ENCODE measurements around the gene PDXDC1. TPM values are rescaled to one million over a fixed set of nuclear protein-coding genes. Genes with fewer than 3 reads are reported as not detected.
"Not testable (repeated sequence)": the region's sequence is repeated elsewhere in the genome, so short reads cannot be mapped to it uniquely, and the experiment has no call there.

Gene PDXDC1
- total RNA-seq, 1 donor from 2014 or later, result 65.6 TPM

GRCh38 chr16:15154650-15155562 is 180.1 kb downstream of the PDXDC1 start:
- H3K36me3 Mint-ChIP-seq (ENCODE audit: low read depth); H3K27me3 Mint-ChIP-seq (ENCODE audit: low read depth); H3K4me1 Mint-ChIP-seq; H3K9me3 Mint-ChIP-seq: not testable (repeated sequence)
- Mint-ChIP-seq H3K4me3 (peak overlapping the region; percentile 82), H3K27ac (ENCODE audit: unreplicated experiment) (peak overlapping the region; percentile 27)
- peak; percentile 76 for DNase-seq (ENCODE audit: low read depth, low spot score)

GRCh38 chr16:15157644-15158043 is 182.8 kb downstream of the PDXDC1 start:
- DNase-seq (ENCODE audit: low read depth, low spot score); H3K9me3 Mint-ChIP-seq; H3K27ac Mint-ChIP-seq (ENCODE audit: unreplicated experiment); H3K4me1 Mint-ChIP-seq; H3K4me3 Mint-ChIP-seq; H3K36me3 Mint-ChIP-seq (ENCODE audit: low read depth); H3K27me3 Mint-ChIP-seq (ENCODE audit: low read depth): not testable (repeated sequence)

- DNase-seq (ENCODE audit: low read depth, low spot score); H3K27ac Mint-ChIP-seq (ENCODE audit: unreplicated experiment); H3K4me3 Mint-ChIP-seq; H3K36me3 Mint-ChIP-seq (ENCODE audit: low read depth); H3K27me3 Mint-ChIP-seq (ENCODE audit: low read depth); H3K9me3 Mint-ChIP-seq; H3K4me1 Mint-ChIP-seq: not testable (repeated sequence)
Measured at GRCh38 chr16:15159671-15160070, 184.8 kb downstream of the PDXDC1 start.

GRCh38 chr16:15160571-15160970 is 185.7 kb downstream of the PDXDC1 start:
- H3K36me3 Mint-ChIP-seq (ENCODE audit: low read depth); H3K4me3 Mint-ChIP-seq; H3K27me3 Mint-ChIP-seq (ENCODE audit: low read depth); H3K4me1 Mint-ChIP-seq; DNase-seq (ENCODE audit: low read depth, low spot score); H3K9me3 Mint-ChIP-seq; H3K27ac Mint-ChIP-seq (ENCODE audit: unreplicated experiment): not testable (repeated sequence)

GRCh38 chr16:15163055-15163454 is 188.2 kb downstream of the PDXDC1 start:
- not testable (repeated sequence) for H3K4me3 Mint-ChIP-seq; H3K27ac Mint-ChIP-seq (ENCODE audit: unreplicated experiment)

GRCh38 chr16:15166177-15166576 is 191.4 kb downstream of the PDXDC1 start:
- H3K9me3 Mint-ChIP-seq; DNase-seq (ENCODE audit: low read depth, low spot score); H3K27ac Mint-ChIP-seq (ENCODE audit: unreplicated experiment); H3K4me3 Mint-ChIP-seq; H3K36me3 Mint-ChIP-seq (ENCODE audit: low read depth); H3K4me1 Mint-ChIP-seq: not testable (repeated sequence)
- peaks cover 20% of the 10 kb centered on the region for H3K27me3 Mint-ChIP-seq (ENCODE audit: low read depth)

More at GRCh38 chr16:15163055-15163454, 188.2 kb downstream of the PDXDC1 start:
- H3K9me3 Mint-ChIP-seq; H3K36me3 Mint-ChIP-seq (ENCODE audit: low read depth); H3K27me3 Mint-ChIP-seq (ENCODE audit: low read depth); DNase-seq (ENCODE audit: low read depth, low spot score); H3K4me1 Mint-ChIP-seq: not testable (repeated sequence)

GRCh38 chr16:15168303-15168702 is 193.5 kb downstream of the PDXDC1 start:
- not testable (repeated sequence) for H3K36me3 Mint-ChIP-seq (ENCODE audit: low read depth); DNase-seq (ENCODE audit: low read depth, low spot score); H3K27ac Mint-ChIP-seq (ENCODE audit: unreplicated experiment); H3K9me3 Mint-ChIP-seq; H3K4me1 Mint-ChIP-seq; H3K4me3 Mint-ChIP-seq
- H3K27me3 Mint-ChIP-seq (ENCODE audit: low read depth), result peaks cover 21% of the 10 kb centered on the region

- not testable (repeated sequence) for H3K36me3 Mint-ChIP-seq (ENCODE audit: low read depth); H3K4me3 Mint-ChIP-seq; DNase-seq (ENCODE audit: low read depth, low spot score); H3K4me1 Mint-ChIP-seq; H3K27ac Mint-ChIP-seq (ENCODE audit: unreplicated experiment); H3K9me3 Mint-ChIP-seq
- H3K27me3 Mint-ChIP-seq (ENCODE audit: low read depth), result peaks cover 21% of the 10 kb centered on the region
Measured at GRCh38 chr16:15168953-15169652, 194.3 kb downstream of the PDXDC1 start.

GRCh38 chr16:15179909-15180308 is 205.1 kb downstream of the PDXDC1 start:
- H3K4me1 Mint-ChIP-seq; DNase-seq (ENCODE audit: low read depth, low spot score); H3K4me3 Mint-ChIP-seq; H3K9me3 Mint-ChIP-seq; H3K36me3 Mint-ChIP-seq (ENCODE audit: low read depth); H3K27ac Mint-ChIP-seq (ENCODE audit: unreplicated experiment); H3K27me3 Mint-ChIP-seq (ENCODE audit: low read depth): not testable (repeated sequence)

- not testable (repeated sequence) for H3K4me1 Mint-ChIP-seq; H3K27me3 Mint-ChIP-seq (ENCODE audit: low read depth); H3K27ac Mint-ChIP-seq (ENCODE audit: unreplicated experiment); H3K4me3 Mint-ChIP-seq; DNase-seq (ENCODE audit: low read depth, low spot score); H3K36me3 Mint-ChIP-seq (ENCODE audit: low read depth); H3K9me3 Mint-ChIP-seq
Measured at GRCh38 chr16:15180946-15181345, 206.1 kb downstream of the PDXDC1 start.

GRCh38 chr16:15184000-15184399 is 209.2 kb downstream of the PDXDC1 start:
- H3K9me3 Mint-ChIP-seq; DNase-seq (ENCODE audit: low read depth, low spot score); H3K36me3 Mint-ChIP-seq (ENCODE audit: low read depth); H3K4me3 Mint-ChIP-seq; H3K27ac Mint-ChIP-seq (ENCODE audit: unreplicated experiment); H3K27me3 Mint-ChIP-seq (ENCODE audit: low read depth); H3K4me1 Mint-ChIP-seq: not testable (repeated sequence)
